HG03354 (cell line): ENCODE measurements around the gene GTPBP6.
"Not testable (repeated sequence)": the region's sequence is repeated elsewhere in the genome, so short reads cannot be mapped to it uniquely, and the experiment has no call there.

Experiments used
- ATAC-seq: cut with Tn5 transposase; IDR thresholded peaks from one replicate; pipeline ENCODE4 v1.9.1; 2021; ENCODE audit warnings: mild to moderate bottlenecking; ENCODE audit not compliant: unreplicated experiment, poor library complexity, severe bottlenecking

Gene GTPBP6

GRCh38 chrX:338281-338835, 19.8 kb upstream of the GTPBP6 start:
- ATAC-seq, result no peak

GRCh38 chrX:337331-337831, 18.8 kb upstream of the GTPBP6 start:
- ATAC-seq, result no peak

GRCh38 chrX:336227-336626, 17.6 kb upstream of the GTPBP6 start:
- ATAC-seq, result no peak

- no peak for ATAC-seq
These were observed 17.2 kb upstream of the GTPBP6 start for GRCh38 chrX:335758-336155.

- no peak for ATAC-seq
These were observed 16.6 kb upstream of the GTPBP6 start for GRCh38 chrX:334971-335757.

- ATAC-seq, result no peak
These were observed 15.8 kb upstream of the GTPBP6 start for GRCh38 chrX:334331-334891.

GRCh38 chrX:333611-334311, 15.2 kb upstream of the GTPBP6 start:
- ATAC-seq, result no peak

- ATAC-seq, result no peak
These were observed 14.5 kb upstream of the GTPBP6 start for GRCh38 chrX:332916-333610.

- no peak for ATAC-seq
These were observed 13.9 kb upstream of the GTPBP6 start for GRCh38 chrX:332496-332860.

GRCh38 chrX:331825-332495, 13.4 kb upstream of the GTPBP6 start:
- no peak for ATAC-seq

GRCh38 chrX:331151-331824, 12.7 kb upstream of the GTPBP6 start:
- ATAC-seq, result no peak

- no peak for ATAC-seq
These were observed 12.1 kb upstream of the GTPBP6 start for GRCh38 chrX:330726-331150.

GRCh38 chrX:330141-330725, 11.6 kb upstream of the GTPBP6 start:
- not testable (repeated sequence) for ATAC-seq

GRCh38 chrX:329291-329910, 10.8 kb upstream of the GTPBP6 start:
- no peak for ATAC-seq

- no peak for ATAC-seq
These were observed 9.1 kb upstream of the GTPBP6 start for GRCh38 chrX:327660-328126.

- not testable (repeated sequence) for ATAC-seq
These were observed 6.1 kb upstream of the GTPBP6 start for GRCh38 chrX:324664-325063.

GRCh38 chrX:323721-324628, 5.4 kb upstream of the GTPBP6 start:
- ATAC-seq, result no peak
